ENCODE data around the gene KRT82. TPM values are rescaled to one million over a fixed set of nuclear protein-coding genes. Genes with fewer than 3 reads are reported as not detected.
"Not testable (repeated sequence)": the region's sequence is repeated elsewhere in the genome, so short reads cannot be mapped to it uniquely, and the experiment has no call there.

KRT82 gene
- total RNA-seq = not detected
- long read RNA-seq = 0 reads

- Histone ChIP-seq H3K36me3 (no peaks in the 10 kb centered on the region), H3K4me3 (no peak within 1 kb of the TSS), H3K4me1 (no peaks in the 10 kb centered on the region), H3K27ac (no peak within 1 kb of the TSS), H3K9me3 (no peaks in the 10 kb centered on the region), H3K27me3 (ENCODE audit: low read depth) (peaks cover 7% of the 10 kb centered on the region)
- TF ChIP-seq, protein P1, sequence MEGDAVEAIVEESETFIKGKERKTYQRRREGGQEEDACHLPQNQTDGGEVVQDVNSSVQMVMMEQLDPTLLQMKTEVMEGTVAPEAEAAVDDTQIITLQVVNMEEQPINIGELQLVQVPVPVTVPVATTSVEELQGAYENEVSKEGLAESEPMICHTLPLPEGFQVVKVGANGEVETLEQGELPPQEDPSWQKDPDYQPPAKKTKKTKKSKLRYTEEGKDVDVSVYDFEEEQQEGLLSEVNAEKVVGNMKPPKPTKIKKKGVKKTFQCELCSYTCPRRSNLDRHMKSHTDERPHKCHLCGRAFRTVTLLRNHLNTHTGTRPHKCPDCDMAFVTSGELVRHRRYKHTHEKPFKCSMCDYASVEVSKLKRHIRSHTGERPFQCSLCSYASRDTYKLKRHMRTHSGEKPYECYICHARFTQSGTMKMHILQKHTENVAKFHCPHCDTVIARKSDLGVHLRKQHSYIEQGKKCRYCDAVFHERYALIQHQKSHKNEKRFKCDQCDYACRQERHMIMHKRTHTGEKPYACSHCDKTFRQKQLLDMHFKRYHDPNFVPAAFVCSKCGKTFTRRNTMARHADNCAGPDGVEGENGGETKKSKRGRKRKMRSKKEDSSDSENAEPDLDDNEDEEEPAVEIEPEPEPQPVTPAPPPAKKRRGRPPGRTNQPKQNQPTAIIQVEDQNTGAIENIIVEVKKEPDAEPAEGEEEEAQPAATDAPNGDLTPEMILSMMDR (IDR thresholded peaks at IDR 0.05) = no peak
- intact Hi-C loops (cut with DNase I) = no loop called here
- no peak for ATAC-seq
- DNase-seq = no peak
Observed at GRCh38 chr12:52405922-52406385, at the start of gene KRT82. TSS of gene KRT82 (minus strand) at chr12:52406335. CDS start at chr12:52406277, 58 bp downstream.

DNA sequence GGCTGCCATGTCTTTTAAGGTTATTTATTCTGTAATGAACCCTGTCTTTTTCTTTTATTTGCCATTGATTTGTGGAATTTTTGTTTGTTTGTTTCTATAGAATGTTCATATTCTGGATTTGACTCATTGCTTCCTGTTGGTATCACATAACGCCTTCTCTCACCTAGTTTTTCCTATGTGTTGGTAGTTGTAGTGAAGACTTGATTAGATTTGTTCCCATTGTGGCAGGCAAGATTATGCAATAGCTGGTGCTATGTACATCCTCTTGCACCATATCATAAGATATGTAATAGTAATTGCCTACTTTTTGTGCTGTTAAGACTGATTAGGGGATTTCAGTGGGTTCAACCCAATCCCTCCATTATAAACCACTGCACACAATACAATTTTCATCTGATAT is 49.7 kb upstream of the KRT82 start:
- no peak for ATAC-seq
- Histone ChIP-seq H3K4me1 (no peaks in the 10 kb centered on the region), H3K36me3 (no peaks in the 10 kb centered on the region), H3K9me3 (no peaks in the 10 kb centered on the region), H3K27ac (no peak overlapping the region), H3K4me3 (no peak overlapping the region), H3K27me3 (ENCODE audit: low read depth) (no peaks in the 10 kb centered on the region)
- TF ChIP-seq, protein P1 (IDR thresholded peaks at IDR 0.05) = no peak
- intact Hi-C loops (cut with DNase I) = no loop called here
- DNase-seq = no peak

GRCh38 chr12:52454411-52455201 is 48.5 kb upstream of the KRT82 start:
- TF ChIP-seq, protein P1 (IDR thresholded peaks at IDR 0.05) = no peak
- Histone ChIP-seq H3K27ac (no peak overlapping the region), H3K4me3 (no peak overlapping the region), H3K9me3 (no peaks in the 10 kb centered on the region), H3K27me3 (ENCODE audit: low read depth) (no peaks in the 10 kb centered on the region), H3K4me1 (no peaks in the 10 kb centered on the region), H3K36me3 (no peaks in the 10 kb centered on the region)
- ATAC-seq = no peak
- DNase-seq = no peak
- intact Hi-C loops (cut with DNase I) = no loop called here

- TF ChIP-seq, protein P1 (IDR thresholded peaks at IDR 0.05) = no peak
- Histone ChIP-seq H3K27ac (no peak within 1 kb of the TSS), H3K36me3 (no peaks in the 10 kb centered on the region), H3K27me3 (ENCODE audit: low read depth) (no peaks in the 10 kb centered on the region), H3K9me3 (no peaks in the 10 kb centered on the region), H3K4me3 (no peak within 1 kb of the TSS), H3K4me1 (no peaks in the 10 kb centered on the region)
- intact Hi-C loops (cut with DNase I) = no loop called here
- DNase-seq (no peak), ATAC-seq (no peak)
Observed at GRCh38 chr12:52452101-52452500, 46.0 kb upstream of the KRT82 start, which contains the start of gene KRT6B. TSS of gene KRT6B (minus strand) at chr12:52452146. CDS start at chr12:52452078, 68 bp downstream.

- intact Hi-C loops (cut with DNase I) = no loop called here
- H3K27ac ChIP-seq = no peak overlapping the region
- H3K4me1 ChIP-seq = no peaks in the 10 kb centered on the region
- H3K9me3 ChIP-seq = no peaks in the 10 kb centered on the region
- TF ChIP-seq, protein P1 (IDR thresholded peaks at IDR 0.05) = no peak
- H3K27me3 ChIP-seq (ENCODE audit: low read depth) = no peaks in the 10 kb centered on the region
- DNase-seq = no peak
- no peaks in the 10 kb centered on the region for H3K36me3 ChIP-seq
- H3K4me3 ChIP-seq = no peak overlapping the region
- no peak for ATAC-seq
Observed at GRCh38 chr12:52448228-52448627, 42.1 kb upstream of the KRT82 start.

DNA sequence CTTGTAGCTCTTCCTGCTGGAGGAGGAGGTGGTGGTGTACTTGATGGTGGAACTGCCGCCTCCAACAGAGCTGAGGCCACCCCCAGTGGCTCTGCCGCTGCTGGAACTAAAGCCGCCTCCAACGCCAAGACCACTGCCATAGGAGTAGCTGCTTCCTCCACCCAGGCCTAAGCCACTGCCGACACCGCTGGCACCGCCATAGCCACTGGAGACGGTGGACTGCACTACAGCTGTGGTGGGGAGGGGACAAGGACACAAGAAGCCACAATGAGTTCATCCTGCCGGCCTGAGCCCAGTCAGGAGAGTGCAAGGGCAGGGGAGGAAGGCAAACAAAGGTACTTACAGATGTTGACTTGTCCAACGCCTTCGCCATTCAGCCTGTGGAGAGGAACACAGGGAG is 41.1 kb upstream of the KRT82 start:
- H3K4me3 ChIP-seq; ATAC-seq; H3K36me3 ChIP-seq; H3K27ac ChIP-seq; H3K4me1 ChIP-seq; H3K27me3 ChIP-seq (ENCODE audit: low read depth); H3K9me3 ChIP-seq; intact Hi-C loops (cut with DNase I); DNase-seq: not testable (repeated sequence)
